ENCODE measurements around the gene PSME2.

PSME2 gene

GRCh38 chr14:24132976-24133375 lies 13.4 kb downstream of the PSME2 start:
- no peak for DNase-seq

- peak; percentile 20 for DNase-seq
These were observed 14.2 kb downstream of the PSME2 start for GRCh38 chr14:24132061-24132685.

GRCh38 chr14:24131549-24131966 lies 14.9 kb downstream of the PSME2 start:
- DNase-seq = no peak

GRCh38 chr14:24130717-24131548 lies 15.5 kb downstream of the PSME2 start:
- no peak for DNase-seq

GRCh38 chr14:24130380-24130716 lies 16.1 kb downstream of the PSME2 start, which contains the start of gene FITM1:
FITM1 (plus strand) TSS chr14:24130659; CDS start chr14:24131564, 905 bp downstream.
- no peak for DNase-seq

GRCh38 chr14:24129410-24129998 lies 16.9 kb downstream of the PSME2 start:
- DNase-seq = no peak

- no peak for DNase-seq
These were observed 18.7 kb downstream of the PSME2 start for GRCh38 chr14:24127673-24128072.

GRCh38 chr14:24126939-24127338 lies 19.5 kb downstream of the PSME2 start:
- no peak for DNase-seq

- DNase-seq = no peak
These were observed 22.7 kb downstream of the PSME2 start for GRCh38 chr14:24123424-24124417.

GRCh38 chr14:24122898-24123297 lies 23.5 kb downstream of the PSME2 start:
- DNase-seq = no peak

GRCh38 chr14:24122416-24122815 lies 24.0 kb downstream of the PSME2 start:
- no peak for DNase-seq

- DNase-seq = no peak
These were observed 25.2 kb downstream of the PSME2 start for GRCh38 chr14:24121210-24121609.

- DNase-seq = no peak
These were observed 26.7 kb downstream of the PSME2 start for GRCh38 chr14:24119691-24120090.

GRCh38 chr14:24117179-24117578 lies 29.2 kb downstream of the PSME2 start:
- no peak for DNase-seq

GRCh38 chr14:24116128-24116814 lies 30.1 kb downstream of the PSME2 start:
- DNase-seq = no peak

GRCh38 chr14:24115422-24116127 lies 30.8 kb downstream of the PSME2 start:
- DNase-seq = no peak

- DNase-seq = peak; percentile 98
These were observed 31.6 kb downstream of the PSME2 start, which contains the start of the genes DCAF11 and NRL for GRCh38 chr14:24114532-24115421. DCAF11 (plus strand) TSS chr14:24114777; CDS start chr14:24115595, 818 bp downstream. NRL (minus strand) TSS chr14:24114949; CDS start chr14:24082848, 32,101 bp downstream.

GRCh38 chr14:24113801-24114531 lies 32.4 kb downstream of the PSME2 start:
- peak; percentile 80 for DNase-seq

GRCh38 chr14:24113379-24113800 lies 33.0 kb downstream of the PSME2 start:
- DNase-seq = no peak
